Fibroblast of skin of abdomen (primary cell): ENCODE results near the gene CBR4. TPM values are rescaled to one million over a fixed set of nuclear protein-coding genes. Genes with fewer than 3 reads are reported as not detected.
A peak's percentile ranks its signal among the peaks of the same experiment; 100 is the strongest.
"Not testable (repeated sequence)": the region's sequence is repeated elsewhere in the genome, so short reads cannot be mapped to it uniquely, and the experiment has no call there.

ENCODE experiments used
- DNase-seq: peaks from one replicate; pipeline ENCODE4 v3.0.0-alpha.2; 2013
- polyA plus RNA-seq, 2 experiments: library from polyadenylated mRNA; unstranded; fragments of 120-200 nt; gene quantifications; one replicate each; pipeline ENCODE4 v1.2.1, GENCODE V29; 2013; ENCODE audit not compliant: insufficient read length in 2 of 2

Gene CBR4
- polyA plus RNA-seq (2013, experiment 1 of 2; ENCODE audit: insufficient read length): 9.3 TPM
- polyA plus RNA-seq (2013, experiment 2 of 2; ENCODE audit: insufficient read length): 8.1 TPM

DNA sequence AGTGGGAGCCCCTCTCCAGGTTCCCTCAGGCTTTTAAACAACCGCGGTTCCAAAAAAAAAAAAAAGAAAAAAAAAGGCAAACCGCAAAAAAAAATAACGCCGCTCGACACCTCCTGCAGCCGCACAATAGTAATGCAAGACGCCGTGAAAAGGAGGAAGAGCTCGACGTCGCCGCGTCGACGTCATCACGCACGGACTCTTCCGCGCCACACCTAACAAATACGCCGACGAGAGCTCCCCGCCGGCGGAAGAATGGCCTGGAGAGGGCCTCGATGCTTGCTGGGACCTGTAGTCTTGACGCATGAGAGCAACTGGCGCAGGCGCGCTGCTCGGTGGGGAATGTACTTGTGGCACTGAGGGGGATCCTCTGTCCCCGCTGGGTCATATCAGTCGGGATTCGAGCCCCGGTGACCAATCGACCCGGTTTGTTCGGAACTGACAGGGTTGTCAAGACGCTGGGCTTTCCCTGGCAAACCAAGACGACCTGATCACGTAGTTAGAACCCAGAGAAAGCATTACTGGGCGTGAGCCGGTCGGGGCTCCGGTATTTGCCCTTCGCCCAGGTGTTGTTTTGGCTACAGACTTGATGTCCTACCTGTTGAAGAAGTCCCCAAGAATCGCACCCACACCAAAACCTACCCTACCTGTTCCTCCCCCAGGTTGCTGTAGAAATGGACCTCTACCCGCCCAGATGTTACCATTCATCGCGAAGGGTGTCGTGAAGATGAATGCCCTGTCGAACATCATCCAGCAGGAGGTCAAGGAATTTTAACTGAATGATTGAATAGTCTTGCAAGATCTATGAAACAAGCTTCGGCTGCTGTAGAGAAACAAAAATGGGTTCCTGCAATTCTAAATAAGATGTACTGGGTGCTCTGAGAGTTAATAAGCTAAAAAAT is at the start of gene CBR4:
CBR4 (minus strand) TSS at position 131 of the 899 bp plus-strand sequence. CDS start 166 bp downstream, outside the sequence.
- peak; percentile 99 for DNase-seq

DNA sequence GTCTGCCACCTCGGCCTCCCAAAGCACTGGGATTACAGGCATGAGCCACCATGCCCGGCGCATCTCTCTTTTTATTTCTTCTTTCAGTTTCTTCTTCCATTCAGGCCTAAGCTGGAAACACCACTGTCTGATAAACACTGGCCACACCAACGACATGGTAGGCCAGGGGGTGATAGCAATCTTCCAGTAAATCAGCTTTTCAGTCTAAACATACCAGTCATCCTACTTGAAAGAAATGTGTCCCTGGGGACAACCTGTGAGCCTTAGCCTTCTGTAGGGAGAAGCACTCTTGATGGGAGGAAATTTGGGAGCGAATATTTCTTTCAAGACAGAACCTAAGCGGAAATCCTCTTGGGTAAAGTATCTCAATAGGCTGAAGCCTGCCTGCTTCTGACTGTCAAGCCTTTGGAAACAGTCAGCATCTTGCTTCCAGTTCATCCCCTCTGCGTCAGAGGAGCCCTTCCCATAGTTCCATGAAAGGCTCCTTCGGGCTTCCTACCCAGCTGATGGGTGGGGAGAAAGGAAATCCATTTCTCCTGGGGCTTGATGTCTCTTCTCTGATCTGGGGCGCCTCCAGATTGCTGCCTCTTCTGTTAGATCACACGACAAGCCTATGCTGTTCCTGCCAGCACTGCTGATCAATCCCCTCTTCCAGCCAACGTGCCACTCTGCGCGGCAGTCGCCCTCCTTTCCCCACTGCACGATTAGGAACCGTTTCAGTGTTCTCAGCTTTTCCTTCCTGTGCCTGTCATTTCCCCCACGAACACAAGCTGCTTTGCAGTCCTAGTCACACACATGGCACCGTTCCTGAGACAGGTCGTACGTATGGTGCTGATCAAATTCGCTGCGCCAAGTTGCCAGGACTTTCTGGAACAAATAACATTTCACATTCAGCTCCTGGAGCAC is 49.5 kb upstream of the CBR4 start:
- DNase-seq: peak; percentile 53

DNA sequence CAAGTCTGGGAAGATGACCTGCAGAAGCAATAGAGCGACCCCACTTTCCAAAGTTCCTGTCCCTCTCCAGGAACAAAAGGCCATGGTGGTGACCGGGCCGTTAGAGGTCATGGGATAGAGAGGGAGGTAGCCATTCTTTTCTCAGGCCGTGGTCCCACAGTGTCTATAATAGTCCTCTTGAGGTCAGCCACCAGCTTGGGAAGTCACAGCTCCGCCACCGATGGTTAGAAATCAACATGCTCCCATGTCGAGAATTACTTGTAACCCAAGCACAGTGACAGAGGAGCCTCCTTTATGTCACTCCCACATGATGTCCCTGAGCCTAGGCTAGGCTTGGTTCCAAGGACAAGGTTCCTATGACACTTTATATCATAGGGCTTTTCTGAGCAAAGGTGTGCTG is 48.3 kb upstream of the CBR4 start:
- DNase-seq: no peak

DNA sequence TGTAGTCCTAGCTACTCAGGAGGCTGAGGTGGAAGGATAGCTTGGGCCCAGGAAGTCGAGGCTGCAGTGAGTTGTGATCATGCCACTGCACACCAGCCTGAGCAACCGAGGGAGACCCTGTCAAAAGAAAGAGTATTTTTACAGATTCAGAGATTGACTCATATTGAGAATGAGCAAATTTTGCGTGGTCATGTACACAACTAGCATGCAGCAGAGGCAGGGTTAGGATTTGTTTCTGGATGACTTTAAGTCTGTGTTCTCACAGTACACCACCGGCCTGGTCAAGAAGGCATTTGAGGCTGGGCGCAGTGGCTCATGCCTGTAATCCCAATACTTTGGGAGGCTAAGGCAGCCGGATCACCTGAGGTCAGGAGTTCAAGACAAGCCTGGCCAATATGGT is 44.8 kb upstream of the CBR4 start:
- no peak for DNase-seq

DNA sequence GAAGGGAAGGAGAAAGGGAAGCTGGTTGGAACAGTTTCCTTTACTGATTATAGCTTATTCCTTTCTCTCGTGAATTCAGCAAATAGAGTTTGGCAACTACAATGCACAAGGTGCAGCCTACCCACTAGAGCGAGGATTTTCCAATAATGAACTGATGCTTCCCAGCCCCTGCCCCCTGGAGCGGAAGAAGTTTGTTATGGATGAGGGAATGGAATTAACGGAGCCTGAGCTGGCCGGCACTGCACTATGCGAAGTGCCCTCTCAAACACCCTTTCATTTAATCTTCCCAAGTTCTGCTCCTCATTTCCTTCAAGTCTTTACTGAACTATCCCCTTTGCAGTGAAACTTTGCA is 42.5 kb upstream of the CBR4 start:
- DNase-seq: no peak

DNA sequence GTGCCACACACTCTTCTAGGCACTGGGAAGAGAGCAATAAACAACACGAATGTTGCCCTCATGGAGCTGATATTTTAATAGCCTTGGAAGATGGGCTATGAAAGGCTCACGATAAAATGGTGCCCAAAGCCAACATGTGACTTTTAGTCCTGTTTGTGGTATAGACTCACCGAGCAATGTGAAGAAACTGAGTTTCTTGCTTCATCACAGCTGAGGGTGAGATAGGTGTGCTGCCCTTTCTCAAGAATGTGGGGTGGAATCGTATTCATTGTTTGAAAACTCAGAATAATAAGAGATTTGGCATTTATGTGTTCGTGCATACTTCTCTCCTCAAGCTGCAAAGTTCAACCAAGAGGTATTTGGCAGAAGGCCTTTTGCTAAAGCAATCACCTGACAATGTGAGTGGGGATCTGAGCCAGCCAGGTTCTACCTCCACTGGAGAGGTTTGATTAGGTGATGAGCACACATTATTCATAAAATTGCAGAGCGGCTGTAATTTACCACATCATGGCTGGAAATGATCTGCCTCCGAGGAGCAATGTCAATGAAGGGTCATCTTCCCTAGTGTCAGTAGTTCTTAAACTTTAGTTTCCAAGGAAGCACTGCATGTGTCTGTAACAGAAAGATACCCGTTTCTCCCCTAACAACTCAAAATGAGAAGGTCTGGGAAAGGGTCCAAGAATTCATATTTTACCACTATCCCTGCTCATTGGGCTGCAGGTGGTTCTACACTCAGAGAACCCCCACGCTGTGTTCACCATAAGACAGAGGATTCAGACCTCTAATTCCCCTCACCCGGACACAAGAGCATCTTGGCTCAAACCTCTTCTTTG is 41.9 kb upstream of the CBR4 start:
- DNase-seq: peak; percentile 59

DNA sequence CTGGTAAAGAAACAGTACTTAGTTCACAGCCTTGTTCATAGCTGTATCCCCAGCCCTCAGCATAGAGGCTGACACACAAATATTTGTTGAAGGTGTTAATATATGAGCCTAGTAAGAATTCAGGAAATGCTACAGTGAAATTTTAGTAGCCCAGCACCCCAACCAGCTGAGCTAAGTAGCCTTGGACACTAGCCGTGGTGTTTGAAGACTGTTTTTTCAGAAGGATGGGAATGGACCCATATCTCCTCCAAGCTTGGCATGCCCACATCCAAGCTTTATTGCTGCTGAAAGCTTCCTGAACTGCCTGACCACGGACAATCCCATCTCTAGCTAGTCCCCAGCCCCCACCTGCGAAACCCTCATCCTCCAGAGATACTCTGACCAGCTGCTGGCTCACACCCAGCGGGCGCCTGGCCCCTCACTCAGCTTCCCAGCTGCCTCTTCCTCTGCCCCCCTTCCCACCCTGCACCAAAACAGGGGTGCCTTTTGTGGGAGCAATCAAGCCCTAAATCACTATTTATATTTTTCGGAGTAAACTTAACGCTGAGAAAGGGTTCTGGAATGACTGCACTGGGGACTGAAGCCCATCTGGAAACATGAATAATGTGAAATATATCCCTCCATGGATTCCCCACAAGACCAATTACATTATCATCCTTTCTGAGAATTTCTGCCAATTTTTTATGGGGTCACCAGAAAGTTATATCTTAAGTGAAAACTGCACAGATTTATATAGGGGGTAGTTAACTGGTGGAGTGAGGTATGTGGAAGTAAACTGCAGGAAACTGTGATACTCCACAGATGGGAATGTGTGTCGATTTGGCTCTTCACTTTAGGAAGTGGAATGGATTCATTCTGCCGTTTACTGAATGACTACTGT is 41.1 kb upstream of the CBR4 start:
- peak; percentile 83 for DNase-seq

DNA sequence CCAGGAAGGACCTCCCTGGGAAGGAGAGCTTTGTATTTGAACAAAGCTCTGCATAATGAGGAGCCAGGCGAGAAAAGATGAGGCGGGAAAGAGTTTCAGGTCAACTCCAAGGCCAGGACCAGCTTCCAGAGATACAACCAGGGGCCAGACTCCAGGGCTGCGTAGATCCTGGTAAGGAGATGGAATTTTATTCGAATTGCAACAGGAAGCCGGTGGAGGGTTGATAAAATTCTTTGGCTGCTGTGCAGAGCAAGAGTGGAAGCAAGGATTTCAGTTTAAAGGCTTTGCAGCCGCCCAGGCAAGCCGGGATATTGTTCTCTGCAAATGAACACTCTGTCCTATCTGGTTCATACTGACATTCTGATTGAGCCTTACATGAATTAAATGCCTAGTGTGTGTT is 40.2 kb upstream of the CBR4 start:
- no peak for DNase-seq

DNA sequence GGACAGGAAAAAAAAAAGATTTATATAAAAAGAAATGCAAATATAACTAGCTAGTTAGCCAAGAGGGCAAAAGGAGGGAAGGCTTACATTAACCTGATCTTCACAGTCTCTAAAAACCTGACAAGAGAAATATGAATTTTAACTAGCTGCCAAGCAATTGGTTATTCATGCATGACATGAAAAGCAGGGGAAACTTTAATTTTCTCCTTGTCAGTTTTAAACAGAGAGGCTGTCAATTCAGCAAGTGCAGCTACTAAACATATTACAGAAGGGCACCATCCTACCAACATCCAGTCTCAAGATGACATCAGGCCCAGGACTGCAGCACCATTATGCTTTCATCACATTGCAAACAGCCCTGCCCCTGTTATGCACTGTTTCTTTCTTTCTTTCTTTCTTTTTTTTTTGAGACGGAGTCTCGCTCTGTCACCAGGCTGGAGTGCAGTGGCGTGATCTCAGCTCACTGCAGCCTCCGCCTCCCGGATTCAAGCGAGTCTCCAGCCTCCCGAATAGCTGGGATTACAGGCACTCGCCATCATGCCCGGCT is 38.9 kb upstream of the CBR4 start:
- DNase-seq: no peak

DNA sequence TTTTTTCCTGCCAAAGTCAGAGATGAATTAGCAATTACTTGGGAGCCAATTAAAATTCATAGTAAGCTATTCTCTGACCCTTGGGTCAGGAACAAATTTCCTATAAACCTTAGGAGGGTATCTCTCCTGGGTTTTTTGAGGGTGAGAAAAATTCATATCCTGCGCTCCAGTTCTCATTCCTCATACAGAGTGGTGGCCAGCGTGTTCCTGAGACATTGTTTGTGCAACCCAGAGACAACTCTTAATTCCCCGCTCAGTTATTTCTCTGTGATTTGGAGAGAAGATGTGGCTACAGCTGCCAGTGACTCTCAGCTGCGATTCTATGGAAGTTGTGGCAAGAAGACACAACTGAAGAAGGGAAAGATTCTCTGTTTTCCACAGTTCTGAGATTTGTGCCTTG is 37.9 kb upstream of the CBR4 start:
- no peak for DNase-seq

DNA sequence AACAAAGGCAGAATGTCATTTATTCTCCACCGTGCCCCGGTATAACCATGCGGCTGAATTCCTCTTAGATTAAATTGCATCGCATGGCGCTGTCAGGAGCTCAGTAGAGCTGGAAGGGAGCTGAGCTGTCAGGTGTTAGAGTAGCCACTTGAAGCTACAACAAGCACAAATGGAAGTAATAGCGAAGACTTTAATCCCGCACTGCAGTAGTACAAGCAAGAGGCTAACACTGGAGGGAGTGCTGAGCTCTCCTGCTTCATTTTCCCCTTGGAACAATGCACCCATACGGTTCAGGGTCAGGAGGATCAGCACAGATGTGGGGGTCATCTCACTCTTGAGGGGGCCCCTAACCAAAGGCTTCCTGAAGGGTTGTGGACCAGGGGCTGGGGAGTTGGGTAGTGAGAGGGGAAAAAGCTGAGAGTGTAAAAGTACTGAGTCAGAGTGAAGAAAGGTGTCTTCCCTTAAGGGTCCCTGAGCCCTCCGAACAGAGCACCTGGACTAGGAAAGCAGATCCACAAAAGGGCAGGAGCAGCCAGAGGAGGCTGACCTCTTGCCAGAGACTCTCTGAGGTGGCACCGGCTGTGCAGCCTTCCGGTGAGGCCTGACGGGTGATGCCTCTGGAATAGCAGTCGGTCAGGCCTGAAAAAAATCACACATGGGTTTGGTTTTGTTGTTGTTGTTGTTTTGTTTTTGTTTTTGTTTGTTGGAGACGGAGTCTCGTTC is 36.0 kb upstream of the CBR4 start:
- DNase-seq: no peak

DNA sequence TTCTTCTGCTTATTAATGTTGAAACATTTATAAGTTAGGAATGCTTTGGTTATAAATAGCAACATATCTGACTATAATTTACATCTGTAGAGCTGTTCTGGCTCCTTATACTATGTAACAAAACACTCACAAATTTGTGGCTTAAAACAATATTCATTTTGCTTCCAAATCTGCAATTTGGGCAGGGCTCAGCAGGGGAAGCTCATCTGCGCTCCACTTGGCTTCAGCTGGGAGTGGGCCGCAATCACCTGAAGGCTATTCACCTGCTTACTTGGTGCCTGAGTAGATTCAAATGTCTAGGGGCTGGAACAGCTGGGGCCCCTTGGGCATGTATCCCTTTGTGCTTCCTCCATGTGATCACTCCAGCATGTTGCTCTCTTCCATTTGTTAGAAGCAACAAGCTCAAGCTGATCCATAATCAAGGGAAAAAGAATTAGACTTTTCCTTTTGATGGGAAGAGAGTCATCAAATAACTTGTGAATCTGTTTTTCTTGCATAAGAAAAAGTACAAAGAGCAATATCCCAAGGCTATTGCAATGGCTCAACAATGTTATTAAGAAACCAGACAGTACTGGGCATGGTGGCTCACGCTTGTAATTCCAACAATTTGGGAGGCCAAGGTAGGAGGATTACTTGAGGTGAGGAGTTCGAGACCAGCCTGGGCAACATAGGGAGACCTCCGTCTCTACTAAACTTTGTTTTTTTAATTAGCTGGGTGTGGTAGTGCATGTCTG is 34.8 kb upstream of the CBR4 start:
- no peak for DNase-seq

DNA sequence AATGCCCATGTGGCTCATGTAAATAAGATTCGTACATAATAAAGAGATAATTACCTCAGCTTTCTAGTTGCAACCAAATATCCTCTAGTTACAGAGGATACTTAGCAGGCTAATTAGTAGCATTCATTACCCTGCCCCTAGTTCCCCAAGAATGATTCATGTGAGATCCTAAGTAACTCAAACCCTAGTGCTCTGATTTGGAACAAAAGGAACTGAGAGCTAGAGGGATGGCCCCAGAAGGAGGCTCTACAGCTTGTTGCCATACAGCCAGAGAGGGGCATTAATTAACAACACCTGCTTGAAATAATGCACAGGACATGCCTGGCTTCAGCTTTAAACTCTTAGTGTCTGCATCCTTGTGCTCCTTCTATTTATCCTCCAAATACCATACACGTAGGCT is 32.6 kb upstream of the CBR4 start:
- no peak for DNase-seq

DNA sequence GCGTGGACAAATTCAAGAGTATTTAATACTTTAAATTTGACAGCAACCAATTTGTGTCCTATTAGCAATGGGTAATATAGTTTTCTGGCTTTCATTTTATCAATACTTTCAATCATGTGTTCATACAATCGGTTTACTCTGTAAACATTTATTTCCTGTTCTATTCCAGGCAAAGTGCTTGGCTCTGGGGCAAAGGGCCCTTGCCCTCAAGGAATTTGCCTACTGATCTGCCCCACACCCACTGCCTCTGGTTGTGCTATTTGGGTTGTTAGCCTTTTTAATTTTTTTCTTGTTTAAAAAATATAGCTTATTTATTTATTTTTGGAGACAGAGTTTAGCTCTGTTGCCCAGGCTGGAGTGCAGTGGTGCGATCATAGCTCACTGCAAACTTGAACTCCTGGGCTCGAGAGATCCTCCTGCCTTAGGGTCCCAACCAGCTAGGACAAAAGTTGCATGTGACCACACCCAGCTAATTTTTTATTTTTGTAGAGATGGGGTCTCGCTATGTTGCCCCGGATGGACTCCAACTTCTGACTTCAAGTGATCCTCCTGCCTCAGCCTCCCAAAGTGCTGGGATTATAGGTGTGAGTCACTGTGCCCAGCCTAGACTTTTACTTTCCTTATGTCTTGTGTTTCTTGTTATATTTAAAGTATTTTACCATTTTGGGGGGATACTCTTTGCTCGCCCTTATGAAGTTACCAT is 30.7 kb upstream of the CBR4 start:
- no peak for DNase-seq

DNA sequence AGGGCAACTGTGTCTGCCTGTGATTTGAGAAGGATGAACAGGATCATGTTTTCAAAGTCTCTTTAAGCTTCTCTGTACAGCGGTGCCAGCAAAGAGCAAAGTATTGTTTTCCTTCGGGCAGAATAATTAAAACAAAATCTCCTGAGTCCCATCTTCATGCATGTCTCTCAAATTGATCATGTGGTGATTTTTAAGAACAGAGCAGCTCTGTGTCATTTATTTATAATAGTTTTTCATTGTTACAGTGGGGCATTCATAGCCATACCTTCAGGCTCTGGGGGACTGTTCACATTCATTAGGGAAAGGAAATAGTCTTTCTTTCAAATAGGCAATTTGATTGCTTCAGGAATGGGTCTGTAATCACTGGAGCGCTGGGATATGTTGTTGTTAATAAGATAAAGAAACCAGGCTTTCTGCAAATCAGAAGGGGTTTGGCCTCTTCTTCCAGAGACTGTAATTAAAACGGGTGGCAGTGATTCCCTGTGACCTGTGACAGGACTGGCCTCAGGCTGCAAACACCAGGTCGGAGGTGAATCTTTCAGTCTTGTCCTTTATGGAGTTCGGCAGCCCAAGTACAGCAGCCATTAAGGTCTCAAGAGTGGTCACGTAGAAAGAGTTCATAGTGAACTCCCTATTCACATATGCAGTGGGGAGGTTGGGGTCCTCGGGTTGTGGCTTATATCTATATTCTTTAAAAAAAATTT is 29.3 kb upstream of the CBR4 start:
- DNase-seq: no peak

DNA sequence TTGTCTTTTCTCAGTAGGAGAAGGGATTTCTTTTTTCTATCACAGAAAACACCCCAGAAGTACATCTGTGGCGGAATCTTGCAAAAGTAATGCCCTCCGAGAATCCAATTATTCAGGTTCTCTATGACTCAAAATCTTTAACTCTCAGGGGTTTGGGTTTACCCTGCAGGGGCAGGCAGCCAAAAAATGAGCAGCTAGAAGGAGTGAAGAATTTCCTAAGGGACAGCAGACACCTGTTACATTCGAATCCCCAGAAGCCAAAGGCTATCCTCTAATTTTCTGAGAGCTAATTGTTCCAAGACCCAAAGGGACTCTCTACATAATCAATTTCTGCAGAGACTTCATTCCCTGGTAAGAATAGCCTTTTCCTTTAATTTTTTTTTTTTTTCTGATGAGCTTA is 27.5 kb upstream of the CBR4 start:
- DNase-seq: no peak

DNA sequence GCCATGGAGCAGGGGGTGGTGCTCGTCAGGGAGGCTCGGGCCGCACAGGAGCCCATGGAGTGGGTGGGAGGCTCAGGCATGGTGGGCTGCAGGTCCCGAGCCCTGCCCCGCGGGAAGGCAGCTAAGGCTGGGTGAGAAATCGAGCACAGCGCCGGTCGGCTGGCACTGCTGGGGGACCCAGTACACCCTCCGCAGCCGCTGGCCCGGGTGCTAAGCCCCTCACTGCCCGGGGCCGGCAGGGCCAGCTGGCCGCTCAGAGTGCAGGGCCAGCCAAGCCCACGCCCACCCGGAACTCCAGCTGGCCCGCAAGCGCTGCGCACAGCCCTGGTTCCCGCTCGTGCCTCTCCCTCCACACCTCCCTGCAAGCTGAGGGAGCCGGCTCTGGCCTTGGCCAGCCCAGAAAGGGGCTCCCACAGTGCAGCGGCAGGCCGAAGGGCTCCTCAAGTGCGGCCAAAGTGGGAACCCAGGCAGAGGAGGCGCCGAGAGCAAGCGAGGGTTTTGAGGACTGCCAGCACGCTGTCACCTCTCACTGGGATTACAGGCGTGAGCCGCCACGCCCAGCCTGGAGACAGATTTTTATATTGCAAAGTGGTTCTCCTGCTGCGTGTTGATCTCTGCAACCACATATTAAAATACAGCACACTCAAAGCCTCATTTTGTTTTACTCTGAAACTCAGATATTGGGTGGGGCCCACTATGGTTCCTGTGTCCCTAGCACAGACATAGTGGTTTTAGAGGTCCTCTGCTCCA is 26.0 kb upstream of the CBR4 start:
- DNase-seq: not testable (repeated sequence)

DNA sequence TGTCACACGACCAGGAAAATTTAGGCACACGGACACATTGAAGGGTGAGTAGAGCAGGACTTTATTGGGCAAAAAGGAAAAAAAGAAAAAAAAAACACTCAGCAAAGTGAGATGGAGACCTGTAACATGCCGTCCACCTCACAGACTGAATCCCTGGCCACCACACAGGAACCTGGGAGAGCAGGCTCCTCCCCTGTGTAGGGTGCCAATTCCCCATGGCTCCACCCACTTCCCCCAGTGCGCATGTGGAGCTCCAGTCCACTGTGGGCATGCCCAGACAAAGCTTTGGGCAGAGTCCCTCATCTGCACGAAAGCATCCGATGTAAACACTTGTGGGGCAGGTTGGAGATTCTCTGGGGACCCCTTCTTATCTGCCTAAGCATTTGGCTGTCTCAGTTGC is 23.6 kb upstream of the CBR4 start:
- no peak for DNase-seq
